Upper lobe of left lung (tissue), 4 donors: ENCODE data around the gene FOXP1.

Experiments used
- CTCF ChIP-seq, 6 experiments: fragments of 450-650 bp in 4 of 6; fragments of 200-600 bp in 2 of 6; sonication (generic) in 2 of 6; IDR thresholded peaks; one replicate each; pipeline ENCODE4 v1.5.1; 2016 to 2019; ENCODE audit warnings: antibody characterized with exemption in 6 of 6
- EP300 ChIP-seq, 4 donors: sonication (generic); formaldehyde crosslinking; IDR thresholded peaks; one replicate each; pipeline ENCODE4 v1.5.1; 2017; ENCODE audit warnings: antibody characterized with exemption in 4 of 4, control low read depth in 2 of 4

GRCh38 chr3:71092665-71093064, 490.9 kb downstream of the FOXP1 start:
- no peak for TF ChIP-seq CTCF (IDR thresholded peaks at IDR 0.05)
- TF ChIP-seq EP300 (IDR thresholded peaks at IDR 0.05): no peak
